HG03442 (cell line): Measurements from ENCODE around the gene C5orf15.
"Not testable (repeated sequence)": the region's sequence is repeated elsewhere in the genome, so short reads cannot be mapped to it uniquely, and the experiment has no call there.

Experiments
- ATAC-seq: cut with Tn5 transposase; IDR thresholded peaks from one replicate; pipeline ENCODE4 v1.9.1; 2021; ENCODE audit warnings: mild to moderate bottlenecking, moderate library complexity; ENCODE audit not compliant: unreplicated experiment

C5orf15 gene

DNA sequence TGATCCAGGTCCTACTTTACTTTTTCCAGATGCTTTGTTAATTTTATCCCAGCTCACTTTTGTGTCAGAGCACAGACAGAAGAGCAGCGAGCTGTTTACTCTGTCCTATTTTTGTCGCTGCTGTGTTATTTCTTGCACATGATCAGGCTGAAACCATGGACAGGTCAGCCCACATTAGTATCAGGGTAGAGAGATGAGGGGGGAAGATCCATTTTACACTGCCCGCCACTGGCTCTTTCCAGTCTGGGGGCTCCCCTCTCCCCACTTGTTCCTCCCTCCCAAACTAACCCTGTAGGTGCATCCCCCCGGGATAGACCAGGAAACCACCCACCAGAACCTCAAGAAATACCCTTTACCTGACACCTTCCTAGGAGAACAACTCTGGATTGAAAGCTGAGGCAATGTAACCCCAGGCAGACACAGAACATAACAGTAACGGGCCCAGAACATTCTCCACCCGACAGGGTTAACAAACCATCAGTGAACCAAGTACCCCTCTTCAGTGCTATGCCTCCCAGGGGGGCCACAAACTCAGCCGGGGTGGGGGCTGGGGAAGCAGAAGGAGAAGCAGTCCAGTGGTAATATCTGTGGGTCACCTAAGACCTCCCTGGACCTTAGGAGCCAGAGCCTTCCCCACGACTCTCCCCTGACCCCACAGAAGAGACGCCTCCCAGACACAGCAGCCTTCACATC is 26.0 kb upstream of the C5orf15 start:
- ATAC-seq = no peak

DNA sequence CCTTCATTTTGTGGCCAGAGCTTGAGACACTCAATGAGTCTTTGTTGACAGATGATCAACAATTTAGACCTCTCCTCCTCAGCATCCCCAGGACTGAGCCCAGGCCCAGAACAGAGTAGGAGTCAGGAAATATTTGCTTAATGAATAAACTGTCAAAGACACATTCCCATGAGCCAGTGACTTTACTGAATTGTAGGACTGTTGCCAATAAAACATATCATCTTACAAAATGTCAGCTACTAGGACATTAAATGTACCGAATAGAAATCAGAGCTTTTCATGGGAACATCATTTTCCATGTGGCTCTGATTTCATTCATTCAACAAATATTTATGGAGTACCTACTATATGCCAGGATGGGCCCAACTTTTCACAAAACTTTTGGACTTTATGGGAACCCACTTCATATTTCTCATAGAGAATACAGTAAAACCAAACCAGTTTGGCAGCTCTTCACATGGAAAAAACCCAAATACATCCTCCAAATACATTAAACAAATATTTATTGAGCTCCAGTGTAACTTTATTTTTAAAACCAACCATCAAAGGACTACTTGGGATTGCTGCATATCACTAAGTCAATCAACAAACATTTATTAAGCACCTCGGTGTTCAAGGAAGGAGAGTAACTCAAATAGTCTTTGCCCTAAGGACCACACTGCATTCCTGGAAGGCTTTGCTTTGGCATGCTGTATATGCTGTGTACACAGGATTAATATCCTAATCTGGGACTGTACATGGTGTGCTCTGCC is 24.9 kb upstream of the C5orf15 start:
- no peak for ATAC-seq

- no peak for ATAC-seq
Measured at GRCh38 chr5:133992429-133993155, 24.2 kb upstream of the C5orf15 start.

DNA sequence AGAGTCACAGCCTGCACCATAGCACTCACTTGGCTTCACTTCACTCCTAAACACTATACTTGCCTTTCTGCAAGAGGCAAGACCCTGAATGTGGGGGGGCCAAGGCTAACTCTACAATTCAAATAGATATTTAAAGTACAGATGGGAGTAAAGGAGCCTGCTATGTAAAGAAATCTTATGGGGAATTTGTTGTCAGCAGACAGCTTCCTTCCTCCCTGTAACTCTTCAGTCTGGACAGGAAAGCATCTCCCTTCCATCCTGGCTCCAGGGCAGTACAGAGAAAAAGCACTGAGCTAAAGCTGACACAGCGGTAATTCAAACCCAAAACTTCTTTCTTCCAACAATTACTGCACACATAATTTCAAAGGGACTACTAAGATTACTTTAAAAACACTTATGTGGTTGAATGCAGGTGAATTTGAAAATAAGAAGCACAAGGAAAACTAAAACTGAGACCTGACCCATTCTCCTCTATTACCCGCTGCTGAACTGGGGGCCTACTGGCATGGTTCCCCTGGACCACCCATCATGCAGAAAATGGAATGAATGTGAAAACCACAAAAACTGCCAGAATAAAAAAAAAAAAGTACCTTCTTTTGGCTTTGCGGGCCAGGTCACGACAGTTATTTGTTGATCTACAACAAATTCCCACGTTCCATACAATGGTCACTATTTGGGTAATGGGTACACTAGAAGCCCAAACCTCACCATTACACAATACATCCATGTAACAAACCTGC is 22.9 kb upstream of the C5orf15 start:
- no peak for ATAC-seq

DNA sequence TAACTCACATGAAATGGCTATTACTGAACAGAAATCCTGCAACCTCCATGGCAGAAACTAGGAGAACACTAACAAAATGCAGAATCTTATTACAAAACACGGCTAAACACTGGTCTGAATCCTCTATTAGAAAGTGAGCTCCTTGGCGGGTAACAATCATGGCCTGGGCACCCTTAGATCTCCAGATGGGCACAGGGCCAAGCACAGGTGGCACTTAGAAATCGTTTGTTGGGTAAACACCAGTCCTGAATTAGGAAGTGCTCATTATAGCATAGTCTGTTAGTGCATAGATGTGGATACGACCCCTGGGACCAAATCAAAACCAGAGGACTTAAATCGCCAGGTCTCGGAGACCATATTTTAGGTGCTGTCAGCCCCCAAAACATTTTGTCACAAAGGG is 22.0 kb upstream of the C5orf15 start:
- no peak for ATAC-seq

- ATAC-seq = no peak
Measured at GRCh38 chr5:133985540-133986180, 17.2 kb upstream of the C5orf15 start.

DNA sequence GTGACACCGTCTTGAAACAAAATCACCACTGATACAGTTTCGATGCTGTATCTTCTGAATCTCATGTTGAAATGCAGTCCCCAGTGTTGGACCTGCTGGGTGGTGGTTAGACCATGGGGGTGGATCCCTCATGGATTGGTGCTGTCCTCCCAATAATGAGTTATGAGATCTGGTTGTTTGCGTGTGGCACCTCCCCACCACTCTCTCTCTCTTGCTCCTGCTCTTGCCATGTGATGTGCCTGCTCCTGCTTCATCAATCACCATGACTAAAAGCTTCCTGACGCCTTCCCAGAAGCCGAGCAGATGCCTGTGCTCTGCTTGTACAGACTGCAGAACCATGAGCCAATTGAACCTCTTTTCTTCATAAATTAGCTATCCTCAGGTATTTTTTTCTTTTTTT is 15.2 kb upstream of the C5orf15 start:
- no peak for ATAC-seq

GRCh38 chr5:133981714-133982113 is 13.3 kb upstream of the C5orf15 start:
- ATAC-seq = no peak

- no peak for ATAC-seq
Measured at GRCh38 chr5:133980652-133981051, 12.2 kb upstream of the C5orf15 start.

DNA sequence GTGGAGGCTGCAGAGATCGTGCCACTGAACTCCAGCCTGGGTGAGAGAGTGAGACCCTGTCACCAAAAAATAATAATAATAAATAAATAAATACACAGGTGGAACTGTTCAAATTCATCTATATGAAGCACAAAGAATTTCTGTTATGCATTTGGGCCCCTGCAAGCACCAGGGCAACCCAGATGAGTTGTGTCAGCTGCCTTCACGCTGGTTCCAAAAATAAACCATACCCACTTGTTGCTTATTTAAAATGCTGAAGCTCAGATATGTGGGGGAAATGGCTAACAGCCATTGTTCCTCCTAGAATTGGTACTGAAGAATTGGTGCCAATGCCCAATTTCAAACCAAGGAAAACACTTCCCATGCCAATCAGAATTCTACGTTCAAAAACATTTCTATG is 10.5 kb upstream of the C5orf15 start:
- no peak for ATAC-seq

- no peak for ATAC-seq
Measured at GRCh38 chr5:133977858-133978257, 9.4 kb upstream of the C5orf15 start.

DNA sequence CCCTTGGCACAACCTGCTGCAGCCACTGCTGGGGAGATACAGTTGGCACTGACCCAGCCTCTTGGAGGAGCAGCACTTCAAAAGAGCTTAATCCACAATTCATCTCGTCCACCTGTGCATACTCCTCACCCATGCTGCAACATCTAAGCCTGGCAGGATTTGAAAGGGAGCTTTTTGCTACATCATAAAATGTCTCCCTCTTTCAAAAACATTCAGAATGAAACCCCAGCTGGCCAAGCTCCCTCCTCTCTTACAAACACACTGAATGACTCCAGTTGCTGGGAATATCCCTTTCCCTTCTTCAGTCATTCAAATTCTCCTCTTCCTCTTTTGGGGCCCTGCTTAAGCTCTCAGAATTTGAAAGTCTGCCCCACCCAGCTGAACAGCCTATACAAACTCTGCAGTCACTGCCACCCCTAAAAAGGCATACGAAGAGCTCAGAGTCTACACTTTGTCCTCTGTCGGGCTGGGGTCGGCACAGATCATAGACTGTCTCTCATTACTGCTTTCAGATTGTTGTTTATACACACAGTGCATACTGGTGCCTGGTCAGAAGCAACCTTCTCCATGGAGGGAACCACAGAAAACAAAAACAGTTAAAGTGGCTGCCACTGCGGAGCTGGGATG is 8.8 kb upstream of the C5orf15 start:
- peak; percentile 50 for ATAC-seq

- not testable (repeated sequence) for ATAC-seq
Measured at GRCh38 chr5:133975546-133975945, 7.1 kb upstream of the C5orf15 start.

DNA sequence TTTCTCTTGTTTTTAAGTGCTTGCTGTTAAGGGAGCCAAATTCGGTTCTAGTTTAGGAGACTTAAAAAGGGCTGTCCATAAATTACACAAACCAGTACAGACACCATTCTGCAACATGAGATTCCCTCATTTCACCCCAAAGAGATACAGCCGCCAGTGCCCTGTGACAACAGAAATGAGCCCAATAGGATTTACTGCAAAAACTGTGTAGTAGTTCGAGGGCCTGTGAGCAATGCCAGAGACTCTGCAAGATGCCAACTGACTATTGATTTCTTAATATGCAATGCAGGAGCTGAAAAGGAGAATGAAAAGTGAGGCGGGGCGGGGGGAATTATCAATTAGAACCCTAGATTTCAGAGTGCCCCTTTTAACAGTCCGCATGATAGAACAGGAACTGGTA is 5.7 kb upstream of the C5orf15 start:
- ATAC-seq = no peak

- ATAC-seq = no peak
Measured at GRCh38 chr5:133970325-133970909, 2.0 kb upstream of the C5orf15 start.

DNA sequence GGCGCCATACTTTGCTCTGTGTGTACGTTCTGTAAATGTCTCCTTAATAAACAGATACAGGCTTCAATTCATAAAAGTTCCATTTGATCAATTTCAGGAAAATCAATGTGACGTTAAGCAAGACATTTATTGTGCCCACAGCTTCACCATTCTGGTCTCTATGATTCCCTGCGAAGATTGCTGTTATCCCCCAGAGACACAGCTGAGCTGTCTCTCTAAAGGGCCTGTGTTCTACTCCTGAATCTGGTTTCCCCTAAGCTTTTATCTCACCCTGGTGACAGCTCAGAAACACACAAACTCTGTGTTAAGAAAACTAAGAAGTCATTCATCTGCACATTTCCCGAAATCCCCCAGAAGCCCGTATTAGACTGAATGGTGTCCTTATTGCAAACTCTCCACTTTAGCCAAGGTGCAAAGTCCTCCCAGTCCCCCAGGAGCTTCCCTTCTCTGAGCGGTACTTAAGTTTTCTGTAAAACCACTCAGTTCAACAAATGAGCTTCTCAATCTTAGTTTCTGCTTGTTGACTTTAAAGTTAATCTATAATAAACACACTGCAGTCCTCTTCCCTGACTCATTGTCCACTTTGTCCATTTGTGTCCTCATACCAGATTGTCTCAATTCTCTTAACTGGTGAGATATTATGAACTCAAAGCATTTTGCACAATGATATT is 1.4 kb upstream of the C5orf15 start:
- no peak for ATAC-seq

GRCh38 chr5:133967698-133968203 is 674 bp downstream of the C5orf15 start:
- ATAC-seq = no peak

DNA sequence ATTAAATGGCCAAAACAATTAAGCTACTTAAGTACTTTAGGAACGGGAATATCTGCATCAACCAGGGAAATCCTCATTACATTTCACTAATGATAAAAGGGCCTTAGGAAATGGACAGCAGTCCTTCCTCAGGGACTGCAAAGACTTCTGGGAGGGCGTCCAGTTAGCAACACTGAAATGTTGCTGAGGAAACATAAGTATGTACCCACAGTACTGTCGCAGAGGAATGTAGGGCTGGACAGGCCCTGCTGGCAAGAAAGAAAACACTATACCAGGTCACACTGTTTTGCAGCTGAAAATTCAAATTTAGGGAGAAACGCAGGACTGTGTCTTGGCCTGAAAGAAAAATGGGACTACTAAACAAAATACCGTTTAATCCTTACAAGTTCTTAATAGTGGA is 1.3 kb downstream of the C5orf15 start:
- no peak for ATAC-seq

DNA sequence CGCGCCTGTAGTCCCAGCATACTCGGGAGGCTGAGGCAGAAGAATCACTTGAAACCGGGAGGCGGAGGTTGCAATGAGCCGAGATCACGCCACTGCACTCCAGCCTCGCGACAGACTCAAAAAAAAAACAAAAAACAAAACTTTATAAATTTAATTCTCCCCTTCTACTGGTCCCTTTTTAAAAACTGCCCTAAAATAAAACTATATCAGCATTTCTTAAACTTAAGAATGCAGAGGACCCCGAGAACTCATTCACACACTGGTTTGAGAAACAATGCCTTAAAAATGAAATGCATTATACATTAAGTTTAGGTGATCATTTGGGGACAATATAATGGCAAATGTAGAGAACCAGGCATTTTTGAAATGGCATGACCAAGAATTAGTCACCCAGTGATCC is 2.3 kb downstream of the C5orf15 start:
- ATAC-seq = no peak
